ENCODE measurements around the gene ARL8B.
"Not testable (repeated sequence)": the region's sequence is repeated elsewhere in the genome, so short reads cannot be mapped to it uniquely, and the experiment has no call there.

The ARL8B gene

DNA sequence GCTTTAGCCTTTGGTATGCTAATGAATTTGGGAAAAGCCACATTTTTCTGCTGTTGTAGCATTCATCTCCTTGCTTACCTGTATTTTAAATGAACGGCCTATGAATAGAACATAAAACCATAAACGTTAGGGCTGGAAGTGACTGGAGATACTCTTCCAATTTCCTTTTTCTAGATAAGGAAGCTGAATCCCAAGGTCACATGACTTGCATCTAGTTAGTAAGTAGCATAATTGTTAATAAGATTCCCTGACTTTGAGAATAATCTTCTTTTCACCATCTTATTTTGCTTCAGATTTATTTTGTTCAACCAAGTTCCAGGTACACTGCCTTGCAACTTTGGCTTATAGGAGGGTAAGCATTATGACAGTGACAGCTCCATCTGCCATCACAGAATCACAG lies 44.8 kb downstream of the ARL8B start:
- no peak overlapping the region for H3K27ac ChIP-seq
- TF ChIP-seq, protein P1, sequence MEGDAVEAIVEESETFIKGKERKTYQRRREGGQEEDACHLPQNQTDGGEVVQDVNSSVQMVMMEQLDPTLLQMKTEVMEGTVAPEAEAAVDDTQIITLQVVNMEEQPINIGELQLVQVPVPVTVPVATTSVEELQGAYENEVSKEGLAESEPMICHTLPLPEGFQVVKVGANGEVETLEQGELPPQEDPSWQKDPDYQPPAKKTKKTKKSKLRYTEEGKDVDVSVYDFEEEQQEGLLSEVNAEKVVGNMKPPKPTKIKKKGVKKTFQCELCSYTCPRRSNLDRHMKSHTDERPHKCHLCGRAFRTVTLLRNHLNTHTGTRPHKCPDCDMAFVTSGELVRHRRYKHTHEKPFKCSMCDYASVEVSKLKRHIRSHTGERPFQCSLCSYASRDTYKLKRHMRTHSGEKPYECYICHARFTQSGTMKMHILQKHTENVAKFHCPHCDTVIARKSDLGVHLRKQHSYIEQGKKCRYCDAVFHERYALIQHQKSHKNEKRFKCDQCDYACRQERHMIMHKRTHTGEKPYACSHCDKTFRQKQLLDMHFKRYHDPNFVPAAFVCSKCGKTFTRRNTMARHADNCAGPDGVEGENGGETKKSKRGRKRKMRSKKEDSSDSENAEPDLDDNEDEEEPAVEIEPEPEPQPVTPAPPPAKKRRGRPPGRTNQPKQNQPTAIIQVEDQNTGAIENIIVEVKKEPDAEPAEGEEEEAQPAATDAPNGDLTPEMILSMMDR (IDR thresholded peaks at IDR 0.05; ENCODE audit: low read depth, low read length), result no peak
- DNase-seq, result no peak
- no peaks in the 10 kb centered on the region for H3K27me3 ChIP-seq (ENCODE audit: insufficient read depth, low read depth, severe bottlenecking)
- peaks cover 10% of the 10 kb centered on the region for H3K36me3 ChIP-seq
- H3K9me3 ChIP-seq (ENCODE audit: severe bottlenecking), result no peaks in the 10 kb centered on the region
- H3K4me3 ChIP-seq (ENCODE audit: low read depth, low read length), result no peak overlapping the region

DNA sequence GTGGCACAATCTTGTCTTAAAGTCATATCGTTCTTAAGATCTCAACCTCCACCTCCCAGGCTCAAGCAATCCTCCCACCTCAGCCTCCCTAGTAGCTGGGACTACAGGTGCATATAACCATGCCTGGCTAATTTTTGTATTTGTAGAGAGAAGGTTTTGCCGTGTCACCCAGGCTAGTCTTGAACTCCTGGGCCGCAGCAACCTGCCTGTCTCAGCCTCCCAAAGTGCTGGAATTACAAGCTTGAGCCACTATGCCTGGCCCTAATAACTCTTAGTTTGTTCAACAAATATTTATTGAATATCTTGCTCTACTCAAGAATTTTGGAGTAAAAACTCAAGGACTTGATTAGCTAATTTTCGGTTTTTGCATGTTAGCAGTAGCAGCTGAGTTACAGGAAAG lies 46.0 kb downstream of the ARL8B start:
- Histone ChIP-seq H3K27ac (no peak overlapping the region), H3K36me3 (peaks cover 17% of the 10 kb centered on the region), H3K27me3 (ENCODE audit: insufficient read depth, low read depth, severe bottlenecking) (no peaks in the 10 kb centered on the region), H3K9me3 (ENCODE audit: severe bottlenecking) (no peaks in the 10 kb centered on the region), H3K4me3 (ENCODE audit: low read depth, low read length) (no peak overlapping the region)
- no peak for DNase-seq
- TF ChIP-seq, protein P1 (IDR thresholded peaks at IDR 0.05; ENCODE audit: low read depth, low read length), result no peak

DNA sequence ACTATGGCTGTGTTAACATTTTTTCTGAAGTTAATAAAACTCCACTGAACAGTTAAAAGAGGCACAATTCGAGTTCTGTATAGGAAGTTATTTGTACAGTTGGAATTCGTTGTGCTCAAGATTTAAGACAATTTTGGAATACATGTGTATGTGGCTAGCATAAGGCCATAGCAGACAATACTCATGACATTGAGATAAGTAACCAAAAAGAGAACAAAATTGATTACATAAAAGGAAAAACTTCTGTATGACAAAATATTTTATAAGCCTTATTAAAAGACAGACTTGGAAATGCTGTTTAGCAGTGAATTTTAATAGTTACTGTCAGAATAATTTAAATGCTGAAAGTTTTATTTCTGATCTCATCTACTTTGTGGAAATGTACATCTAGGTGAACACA lies 47.7 kb downstream of the ARL8B start:
- H3K4me3 ChIP-seq (ENCODE audit: low read depth, low read length), result no peak overlapping the region
- TF ChIP-seq, protein P1 (IDR thresholded peaks at IDR 0.05; ENCODE audit: low read depth, low read length), result no peak
- H3K9me3 ChIP-seq (ENCODE audit: severe bottlenecking), result no peaks in the 10 kb centered on the region
- peaks cover 30% of the 10 kb centered on the region for H3K36me3 ChIP-seq
- no peaks in the 10 kb centered on the region for H3K27me3 ChIP-seq (ENCODE audit: insufficient read depth, low read depth, severe bottlenecking)
- H3K27ac ChIP-seq, result no peak overlapping the region
- no peak for DNase-seq

DNA sequence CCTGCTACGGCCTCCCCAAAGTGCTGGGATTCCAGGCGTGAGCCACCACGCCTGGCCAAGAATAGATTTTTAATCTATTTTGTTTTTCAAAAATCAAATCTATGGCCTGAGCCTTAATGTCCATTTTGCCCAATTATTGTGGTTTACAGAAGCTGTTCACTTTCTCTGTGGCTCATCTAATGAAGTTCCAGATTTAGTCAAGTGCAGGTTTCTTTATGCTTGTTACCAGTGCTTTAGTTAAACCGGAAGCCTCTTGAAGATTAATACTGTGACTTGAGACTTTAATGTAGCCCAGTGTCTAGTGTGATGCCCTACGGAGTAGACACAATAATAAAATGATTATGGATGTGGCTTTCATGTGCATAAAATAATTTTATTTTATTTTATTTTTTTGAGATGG lies 48.9 kb downstream of the ARL8B start:
- no peaks in the 10 kb centered on the region for H3K9me3 ChIP-seq (ENCODE audit: severe bottlenecking)
- no peaks in the 10 kb centered on the region for H3K27me3 ChIP-seq (ENCODE audit: insufficient read depth, low read depth, severe bottlenecking)
- no peak overlapping the region for H3K27ac ChIP-seq
- TF ChIP-seq, protein P1 (IDR thresholded peaks at IDR 0.05; ENCODE audit: low read depth, low read length), result no peak
- peaks cover 41% of the 10 kb centered on the region for H3K36me3 ChIP-seq
- no peak overlapping the region for H3K4me3 ChIP-seq (ENCODE audit: low read depth, low read length)
- DNase-seq, result no peak

DNA sequence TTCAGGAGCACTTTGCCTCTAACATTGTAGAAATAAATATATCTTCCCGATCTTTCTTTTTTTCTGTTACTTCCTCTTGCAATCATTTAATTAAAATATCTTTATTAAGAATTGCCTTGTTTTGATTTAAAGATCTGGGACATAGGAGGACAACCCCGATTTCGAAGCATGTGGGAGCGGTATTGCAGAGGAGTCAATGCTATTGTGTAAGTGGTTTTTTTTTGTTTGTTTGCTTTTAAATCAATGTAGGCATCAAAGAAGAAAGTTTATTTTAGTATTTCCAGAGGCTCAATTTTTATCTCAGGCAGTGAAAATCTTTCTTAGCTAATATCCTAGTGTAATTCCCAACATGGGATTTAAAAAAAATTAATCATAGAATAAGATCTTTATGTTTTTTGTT lies 49.9 kb downstream of the ARL8B start:
- H3K4me3 ChIP-seq (ENCODE audit: low read depth, low read length), result no peak overlapping the region
- H3K36me3 ChIP-seq, result peaks cover 41% of the 10 kb centered on the region
- TF ChIP-seq, protein P1 (IDR thresholded peaks at IDR 0.05; ENCODE audit: low read depth, low read length), result no peak
- H3K9me3 ChIP-seq (ENCODE audit: severe bottlenecking), result no peaks in the 10 kb centered on the region
- no peak overlapping the region for H3K27ac ChIP-seq
- DNase-seq, result no peak
- no peaks in the 10 kb centered on the region for H3K27me3 ChIP-seq (ENCODE audit: insufficient read depth, low read depth, severe bottlenecking)

DNA sequence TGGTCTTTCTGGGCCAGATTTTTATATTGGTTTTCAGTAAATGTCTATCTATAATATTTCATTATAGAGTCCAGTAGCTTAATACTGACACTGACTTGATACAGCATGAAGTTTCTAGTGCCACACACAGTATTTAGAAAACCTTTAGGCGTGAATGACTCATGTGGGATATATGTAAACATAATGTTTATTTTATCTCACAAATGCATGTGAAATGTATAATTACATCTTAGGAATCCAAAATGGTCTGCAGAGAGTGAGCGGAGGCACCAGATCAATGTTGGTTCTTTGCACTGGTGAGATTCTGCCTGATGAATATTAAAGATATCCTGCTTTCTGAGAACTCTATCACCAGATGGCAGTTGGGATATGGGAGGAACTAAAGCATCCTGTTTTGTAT lies 56.9 kb downstream of the ARL8B start:
- H3K9me3 ChIP-seq (ENCODE audit: severe bottlenecking); H3K4me3 ChIP-seq (ENCODE audit: low read depth, low read length); DNase-seq; H3K27me3 ChIP-seq (ENCODE audit: insufficient read depth, low read depth, severe bottlenecking); H3K27ac ChIP-seq: not testable (repeated sequence)
- peaks cover 29% of the 10 kb centered on the region for H3K36me3 ChIP-seq
